Placental epithelial cell (primary cell): ENCODE measurements around the gene GFPT2. TPM values are rescaled to one million over a fixed set of nuclear protein-coding genes. Genes with fewer than 3 reads are reported as not detected.

Experiments used
- total RNA-seq: library from RNA; depleted of rRNA; stranded (reverse); fragments of >200 nt; gene quantifications from 2 replicates; pipeline ENCODE4 v1.2.3, GENCODE V29; 2012

The GFPT2 gene
- total RNA-seq, result 3.5 and 4.3 TPM in 2 replicates

GRCh38 chr5:180353048-180353979, at the start of gene GFPT2:
GFPT2 (minus strand) TSS chr5:180353336; CDS start chr5:180353217, 119 bp downstream.

GRCh38 chr5:180291943-180292831, 60.9 kb downstream of the GFPT2 start, which contains the start of gene MAPK9:
MAPK9 (minus strand) TSS chr5:180292083; CDS start chr5:180280561, 11,522 bp downstream.

Other genes starting within 250 kb of the GFPT2 start
- gene RASGEF1C, start 144.1 kb downstream of the GFPT2 start, total RNA-seq, result not detected in 2 replicates
- 23.9 and 28.8 TPM in 2 replicates for gene MAPK9, start 61.3 kb downstream of the GFPT2 start, total RNA-seq
- gene CNOT6, start 141.0 kb upstream of the GFPT2 start, total RNA-seq, result 7.9 and 10.4 TPM in 2 replicates
- gene SCGB3A1, start 238.2 kb upstream of the GFPT2 start, total RNA-seq, result not detected in 2 replicates